GM12872 (cell line): Measurements from ENCODE around the gene RPE65.

ENCODE experiments used
- TF ChIP-seq, protein P1 (sequence below): IDR thresholded peaks from 3 replicates; pipeline ENCODE4 v1.5.1; 2011; ENCODE audit warnings: low read depth, mild to moderate bottlenecking, low read length, moderate library complexity; ENCODE audit not compliant: insufficient read depth

The RPE65 gene

DNA sequence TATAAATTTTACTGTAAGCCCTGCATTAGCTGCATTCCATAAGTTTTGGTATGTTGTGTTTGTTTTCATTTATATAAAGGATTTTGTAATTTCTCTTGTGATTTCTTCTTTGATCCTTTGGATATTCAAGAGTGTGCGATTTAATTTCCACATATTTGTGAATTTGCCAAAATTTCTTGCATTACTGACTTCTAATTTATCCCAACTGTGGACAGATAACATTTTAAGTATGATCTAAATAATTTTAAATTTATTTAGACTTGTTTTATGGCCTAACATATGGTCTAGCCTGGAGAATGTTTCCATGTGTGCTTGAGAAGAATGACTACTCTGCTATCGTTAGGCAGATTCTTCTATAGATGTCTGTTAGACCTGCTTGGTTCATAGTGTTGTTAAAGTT, 23.2 kb downstream of the RPE65 start:
- TF ChIP-seq, protein P1, sequence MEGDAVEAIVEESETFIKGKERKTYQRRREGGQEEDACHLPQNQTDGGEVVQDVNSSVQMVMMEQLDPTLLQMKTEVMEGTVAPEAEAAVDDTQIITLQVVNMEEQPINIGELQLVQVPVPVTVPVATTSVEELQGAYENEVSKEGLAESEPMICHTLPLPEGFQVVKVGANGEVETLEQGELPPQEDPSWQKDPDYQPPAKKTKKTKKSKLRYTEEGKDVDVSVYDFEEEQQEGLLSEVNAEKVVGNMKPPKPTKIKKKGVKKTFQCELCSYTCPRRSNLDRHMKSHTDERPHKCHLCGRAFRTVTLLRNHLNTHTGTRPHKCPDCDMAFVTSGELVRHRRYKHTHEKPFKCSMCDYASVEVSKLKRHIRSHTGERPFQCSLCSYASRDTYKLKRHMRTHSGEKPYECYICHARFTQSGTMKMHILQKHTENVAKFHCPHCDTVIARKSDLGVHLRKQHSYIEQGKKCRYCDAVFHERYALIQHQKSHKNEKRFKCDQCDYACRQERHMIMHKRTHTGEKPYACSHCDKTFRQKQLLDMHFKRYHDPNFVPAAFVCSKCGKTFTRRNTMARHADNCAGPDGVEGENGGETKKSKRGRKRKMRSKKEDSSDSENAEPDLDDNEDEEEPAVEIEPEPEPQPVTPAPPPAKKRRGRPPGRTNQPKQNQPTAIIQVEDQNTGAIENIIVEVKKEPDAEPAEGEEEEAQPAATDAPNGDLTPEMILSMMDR: no peak

DNA sequence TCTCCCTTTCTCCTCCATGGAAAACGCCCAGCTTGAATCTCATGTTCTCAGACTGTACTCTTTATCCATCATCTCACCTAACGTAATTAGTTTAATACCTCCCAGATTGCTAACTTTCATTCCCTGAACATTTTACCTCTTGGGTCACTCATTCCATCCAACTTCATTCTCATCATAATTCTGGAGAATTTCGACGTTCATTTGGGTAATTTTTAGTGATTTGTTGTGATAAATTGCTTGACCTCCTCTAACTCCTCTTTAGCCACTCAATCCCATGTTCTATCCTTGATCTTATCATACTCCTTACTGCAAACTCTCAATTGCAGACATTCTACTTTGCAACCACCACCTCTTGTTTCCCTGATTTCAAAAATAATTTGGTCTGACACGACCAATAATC, 28.4 kb downstream of the RPE65 start:
- TF ChIP-seq, protein P1: no peak

DNA sequence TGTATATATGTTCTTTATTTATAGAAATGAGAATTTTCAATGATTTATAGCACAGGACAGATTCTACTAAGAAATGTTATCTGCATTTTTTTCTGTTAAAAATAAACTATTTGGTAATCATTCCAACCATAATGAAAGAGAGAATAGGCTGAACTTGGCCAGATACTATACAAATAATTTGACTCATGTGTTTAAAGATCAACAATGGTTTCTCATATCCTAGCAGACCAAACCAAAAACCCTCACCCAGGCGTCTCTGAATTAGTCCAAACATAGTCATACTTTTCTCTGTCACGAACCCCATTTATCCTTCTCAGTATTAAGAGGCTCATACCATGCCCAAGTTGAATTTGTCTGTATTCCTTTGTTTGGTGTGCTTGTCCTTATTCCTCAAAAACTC, 40.3 kb downstream of the RPE65 start:
- TF ChIP-seq, protein P1: no peak

DNA sequence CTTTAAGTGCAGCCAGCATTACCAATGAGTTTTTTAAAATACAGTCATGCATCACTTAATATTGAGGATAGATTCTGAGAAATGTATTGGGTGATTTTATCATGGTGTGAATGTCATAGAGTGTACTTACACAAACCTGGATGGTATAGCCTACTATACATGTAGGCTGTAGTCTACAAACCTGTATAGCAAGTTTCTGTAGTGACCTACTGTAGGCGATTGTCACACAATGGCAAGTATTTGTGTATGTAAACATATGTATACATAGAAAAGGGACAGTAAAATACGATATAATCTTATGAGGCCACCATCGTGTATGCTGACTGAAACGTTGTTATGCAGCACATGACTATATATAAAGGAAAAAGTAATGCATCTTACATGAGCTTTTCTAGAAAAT, 48.2 kb downstream of the RPE65 start:
- TF ChIP-seq, protein P1: no peak

DNA sequence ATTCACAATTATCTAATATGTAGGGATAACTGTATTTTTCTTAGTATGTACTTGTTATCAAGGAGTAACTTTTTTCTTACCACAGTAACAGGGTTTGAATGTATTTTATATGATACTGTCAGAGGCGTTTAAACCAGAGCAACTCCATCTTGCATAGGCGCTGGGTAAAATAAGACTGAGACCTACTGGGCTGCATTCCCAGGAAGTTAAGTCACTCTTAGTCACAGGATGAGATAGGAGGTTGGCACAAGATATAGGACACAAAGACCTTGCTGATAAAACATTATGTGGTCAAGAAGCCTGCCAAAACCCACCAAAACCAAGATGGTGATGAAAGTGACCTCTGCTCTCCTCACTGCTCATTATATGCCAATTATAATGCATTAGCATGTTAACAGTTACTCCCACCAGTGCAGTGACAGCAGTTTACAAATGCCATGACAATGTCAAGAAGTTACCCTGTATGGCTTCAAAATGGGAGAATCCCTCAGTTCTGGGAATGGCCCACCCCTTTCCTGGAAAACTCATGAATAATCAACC, 64.8 kb downstream of the RPE65 start:
- TF ChIP-seq, protein P1: no peak

DNA sequence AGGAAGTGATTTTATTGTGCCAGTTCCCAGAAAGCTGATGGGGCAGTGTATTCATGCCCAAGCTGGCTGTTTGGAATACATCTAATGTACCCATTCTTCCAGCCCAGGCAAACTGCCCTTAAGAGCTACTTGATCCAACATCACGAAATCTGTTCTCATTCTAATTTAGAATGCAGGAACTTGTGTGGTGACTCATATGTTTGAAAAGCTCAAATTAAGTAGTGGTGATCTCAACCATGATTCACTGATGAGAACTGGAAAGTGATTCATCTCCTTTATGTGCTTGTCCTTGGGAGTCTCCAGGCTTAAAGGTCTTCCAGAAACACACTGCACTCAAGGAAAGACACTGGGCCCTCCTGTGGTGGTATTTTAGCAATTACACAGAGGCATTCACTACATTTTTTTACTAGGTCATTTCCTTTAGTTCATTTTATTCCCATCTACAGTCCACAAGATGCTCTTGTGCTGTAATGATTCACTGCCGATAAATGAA, 65.4 kb downstream of the RPE65 start:
- TF ChIP-seq, protein P1: no peak

DNA sequence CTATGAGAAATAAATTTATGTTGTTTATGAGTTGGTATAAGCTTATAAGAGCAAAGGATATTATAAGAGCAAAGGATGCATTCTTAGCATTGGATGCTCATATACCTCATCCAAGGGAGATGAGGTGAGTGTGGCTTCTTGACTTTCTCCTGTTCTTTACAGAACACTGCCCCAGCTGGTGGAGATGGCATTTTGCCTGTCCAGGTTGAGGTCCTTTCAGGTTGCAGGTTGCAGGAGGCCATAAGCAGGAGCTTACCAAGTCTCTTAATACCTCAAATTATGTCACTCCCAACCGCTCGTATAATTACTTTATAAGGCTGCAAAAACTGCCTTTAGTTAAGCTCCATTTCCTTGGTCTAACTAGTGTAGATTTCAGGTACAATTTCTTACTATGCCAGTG, 66.7 kb downstream of the RPE65 start:
- TF ChIP-seq, protein P1: no peak
